NK-92 treated with Interleukin-12 subunit alpha and Interleukin-12 subunit beta, amount 100 ng/mL, for 24 hours (cell line): ENCODE data around the gene TMC3.
A peak's percentile ranks its signal among the peaks of the same experiment; 100 is the strongest.

ENCODE experiments used
- DNase-seq: peaks from one replicate; lab custom pipeline; 2025; lab: John Stamatoyannopoulos, UW

TMC3 gene

GRCh38 chr15:81297603-81298575 is 76.1 kb downstream of the TMC3 start:
- no peak for DNase-seq

GRCh38 chr15:81297147-81297572 is 76.9 kb downstream of the TMC3 start:
- DNase-seq: no peak

- DNase-seq: peak; percentile 78
Measured at GRCh38 chr15:81296673-81297072, 77.3 kb downstream of the TMC3 start.

- DNase-seq: no peak
Measured at GRCh38 chr15:81296186-81296585, 77.8 kb downstream of the TMC3 start.

GRCh38 chr15:81295486-81296121 is 78.4 kb downstream of the TMC3 start:
- DNase-seq: no peak

- DNase-seq: no peak
Measured at GRCh38 chr15:81294516-81294880, 79.5 kb downstream of the TMC3 start.

GRCh38 chr15:81293728-81294515 is 80.1 kb downstream of the TMC3 start:
- DNase-seq: peak; percentile 82

GRCh38 chr15:81292523-81293001 is 81.5 kb downstream of the TMC3 start:
- no peak for DNase-seq

- no peak for DNase-seq
Measured at GRCh38 chr15:81291916-81292522, 82.0 kb downstream of the TMC3 start.

- DNase-seq: no peak
Measured at GRCh38 chr15:81289910-81290309, 84.1 kb downstream of the TMC3 start.

- no peak for DNase-seq
Measured at GRCh38 chr15:81288616-81289015, 85.4 kb downstream of the TMC3 start.

GRCh38 chr15:81288040-81288439 is 86.0 kb downstream of the TMC3 start:
- DNase-seq: no peak

- no peak for DNase-seq
Measured at GRCh38 chr15:81286621-81287121, 87.3 kb downstream of the TMC3 start.

GRCh38 chr15:81285461-81285860 is 88.6 kb downstream of the TMC3 start:
- no peak for DNase-seq

- DNase-seq: no peak
Measured at GRCh38 chr15:81284256-81285031, 89.6 kb downstream of the TMC3 start.

- no peak for DNase-seq
Measured at GRCh38 chr15:81282911-81283310, 91.1 kb downstream of the TMC3 start.

- DNase-seq: no peak
Measured at GRCh38 chr15:81282606-81282895, 91.5 kb downstream of the TMC3 start.

GRCh38 chr15:81281766-81282605 is 92.0 kb downstream of the TMC3 start:
- no peak for DNase-seq

- DNase-seq: no peak
Measured at GRCh38 chr15:81281456-81281735, 92.6 kb downstream of the TMC3 start.
